Lower leg skin (tissue), 4 donors: ENCODE data around the gene CLEC16A. TPM values are rescaled to one million over a fixed set of nuclear protein-coding genes. Genes with fewer than 3 reads are reported as not detected.

Experiments used
- DNase-seq, 2 donors: peaks; one replicate each; pipeline ENCODE4 v3.0.0-alpha.2; 2019; ENCODE audit warnings: low spot score in 2 of 2
- H3K4me3 ChIP-seq: fragments of 200-600 bp; sonication (generic); 2 replicates; pipeline ENCODE4 v1.5.1; 2017; ENCODE audit warnings: mild to moderate bottlenecking, low read depth; ENCODE audit not compliant: poor library complexity, severe bottlenecking
- CTCF ChIP-seq, 3 donors: fragments of 450-650 bp; IDR thresholded peaks; one replicate each; pipeline ENCODE4 v1.5.1; 2016; ENCODE audit warnings: antibody characterized with exemption in 3 of 3, mild to moderate bottlenecking in 3 of 3, moderate library complexity in 2 of 3
- POLR2A ChIP-seq, 2 donors: fragments of 450-650 bp; IDR thresholded peaks; one replicate each; pipeline ENCODE4 v1.6.1; 2016 to 2017; ENCODE audit warnings: antibody characterized with exemption in 2 of 2, mild to moderate bottlenecking in 1 of 2, moderate library complexity in 1 of 2
- WGBS, 2 donors: methylation state at CpG; one replicate each; pipeline ENCODE4 v1.1.5; 2018; 5-methylcytosine and 5-hydroxymethylcytosine counted together
- intact Hi-C: fragments of 100-400 bp; cut with DNase I; formaldehyde crosslinking; loops from one replicate; pipeline ENCODE4 v1.15.0; 2023; ENCODE audit warnings: low total_unique reads
- total RNA-seq, 4 donors: library from RNA; depleted of rRNA; stranded (reverse); fragments of >200 nt; gene quantifications; one replicate each; pipeline ENCODE4 v1.1.0, GENCODE V29; 2016

CLEC16A gene
- total RNA-seq, 4 donors from 2014 or later = 26.8 to 30.0 (median 29.5) TPM

DNA sequence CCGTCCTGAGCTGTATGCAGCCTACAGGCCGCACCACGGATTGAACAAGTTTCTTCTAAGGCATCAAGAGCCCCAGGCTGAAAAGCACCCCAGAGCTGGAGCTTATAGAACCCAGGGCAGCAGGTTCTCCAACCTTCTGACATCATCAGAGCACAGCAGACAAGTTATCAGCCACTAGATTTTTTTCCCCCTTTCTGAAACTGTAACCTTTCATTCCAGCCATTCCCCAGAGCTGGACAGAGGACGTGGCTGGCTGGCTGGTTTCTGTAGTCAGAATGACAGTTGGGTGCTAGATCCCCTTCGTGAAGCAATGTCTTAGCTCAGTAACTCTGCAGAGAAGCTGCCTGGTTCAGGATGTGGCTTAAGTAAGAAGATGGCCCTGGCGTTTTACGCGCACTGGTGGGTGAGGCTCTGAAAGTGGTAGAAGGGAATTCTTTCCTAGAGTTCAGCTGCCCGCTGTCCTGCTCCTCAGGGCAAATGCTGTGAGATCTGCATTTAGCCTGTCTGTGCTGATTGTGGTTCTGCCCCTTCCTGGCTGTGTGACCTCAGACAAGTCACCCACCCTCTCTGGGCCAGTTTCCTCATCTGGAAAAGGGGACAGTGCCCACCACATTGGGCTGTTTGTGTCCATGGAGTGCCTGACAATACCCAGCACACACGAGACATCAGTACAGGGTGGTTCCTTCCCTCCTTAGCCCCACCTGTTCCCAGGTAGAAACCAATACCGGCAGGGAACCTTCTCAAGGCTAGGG is 11.2 kb upstream of the CLEC16A start:
- WGBS, 2 donors = 87 to 90% methylated on average over 11 of the region's 11 CpGs
- intact Hi-C loops = no loop called here
- TF ChIP-seq POLR2A (IDR thresholded peaks at IDR 0.05) (no peak), CTCF (IDR thresholded peaks at IDR 0.05) (no peak)
- H3K4me3 ChIP-seq = no peak overlapping the region
- no peak for DNase-seq

DNA sequence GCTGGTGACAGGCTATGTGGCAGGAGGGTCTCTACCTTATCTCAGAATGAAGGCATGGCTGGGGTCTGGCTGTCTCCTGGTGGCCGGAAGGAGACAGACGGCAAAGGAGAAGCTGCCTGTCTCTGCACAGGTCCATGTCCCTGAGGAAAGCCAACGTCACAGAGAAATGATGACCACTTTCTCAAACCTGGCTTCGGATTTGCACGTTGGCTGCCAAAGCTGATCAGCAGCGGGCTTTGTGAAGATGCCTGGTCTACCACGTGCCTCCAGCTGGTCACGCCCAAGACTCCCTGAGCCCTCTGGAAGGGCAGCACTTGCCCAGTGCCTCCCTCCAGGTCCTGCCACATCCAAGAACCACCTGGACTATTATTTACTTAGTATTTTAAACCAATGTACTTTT is 10.5 kb upstream of the CLEC16A start:
- 60 to 66% methylated on average over 8 of the region's 8 CpGs for WGBS, 2 donors
- no peak for DNase-seq
- TF ChIP-seq POLR2A (IDR thresholded peaks at IDR 0.05) (no peak), CTCF (IDR thresholded peaks at IDR 0.05) (no peak)
- no peak overlapping the region for H3K4me3 ChIP-seq
- intact Hi-C loops = no loop called here

DNA sequence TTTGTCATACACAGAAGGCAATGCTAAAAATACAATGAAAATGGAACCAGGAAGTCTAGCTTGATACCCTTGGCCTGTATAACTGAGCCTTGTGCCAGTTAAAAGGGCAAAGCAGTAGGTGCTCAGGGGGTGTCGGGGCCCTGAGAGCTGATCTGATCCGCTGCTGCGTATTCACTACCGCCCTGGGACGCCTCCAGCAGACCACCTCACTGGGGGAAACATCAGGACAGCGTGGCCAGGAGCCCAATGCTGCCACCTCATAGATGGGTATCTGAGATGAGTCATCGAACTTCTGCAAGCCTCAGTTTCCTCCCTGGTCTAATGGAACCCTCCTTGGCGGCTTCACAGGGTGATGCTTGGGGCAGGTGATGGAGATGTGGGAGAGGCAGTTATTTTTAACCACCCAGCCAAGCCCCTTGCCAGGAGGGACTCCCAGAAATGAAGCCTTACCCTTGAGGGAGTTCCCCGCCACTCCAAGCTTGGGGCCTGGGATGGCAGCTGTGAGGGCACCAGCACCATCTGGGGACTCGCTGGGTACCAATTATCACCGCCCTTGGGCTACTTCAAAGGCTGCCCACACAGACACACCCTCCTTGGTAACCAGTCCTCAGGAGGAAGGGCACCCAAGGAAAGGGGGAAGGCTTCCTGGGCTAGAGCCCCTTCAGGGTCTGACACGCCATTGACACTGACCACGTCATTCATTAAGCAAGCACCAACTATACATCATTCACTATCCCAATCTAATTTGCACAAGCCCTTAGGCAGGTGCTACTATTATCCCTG is 9.8 kb upstream of the CLEC16A start:
- intact Hi-C loops = no loop called here
- 91 to 94% methylated on average over 11 to 13 of the region's 13 CpGs for whole genome bisulfite sequencing, 2 donors
- no peak for TF ChIP-seq POLR2A (IDR thresholded peaks at IDR 0.05)
- no peak for TF ChIP-seq CTCF (IDR thresholded peaks at IDR 0.05)
- no peak overlapping the region for H3K4me3 ChIP-seq
- DNase-seq = no peak

DNA sequence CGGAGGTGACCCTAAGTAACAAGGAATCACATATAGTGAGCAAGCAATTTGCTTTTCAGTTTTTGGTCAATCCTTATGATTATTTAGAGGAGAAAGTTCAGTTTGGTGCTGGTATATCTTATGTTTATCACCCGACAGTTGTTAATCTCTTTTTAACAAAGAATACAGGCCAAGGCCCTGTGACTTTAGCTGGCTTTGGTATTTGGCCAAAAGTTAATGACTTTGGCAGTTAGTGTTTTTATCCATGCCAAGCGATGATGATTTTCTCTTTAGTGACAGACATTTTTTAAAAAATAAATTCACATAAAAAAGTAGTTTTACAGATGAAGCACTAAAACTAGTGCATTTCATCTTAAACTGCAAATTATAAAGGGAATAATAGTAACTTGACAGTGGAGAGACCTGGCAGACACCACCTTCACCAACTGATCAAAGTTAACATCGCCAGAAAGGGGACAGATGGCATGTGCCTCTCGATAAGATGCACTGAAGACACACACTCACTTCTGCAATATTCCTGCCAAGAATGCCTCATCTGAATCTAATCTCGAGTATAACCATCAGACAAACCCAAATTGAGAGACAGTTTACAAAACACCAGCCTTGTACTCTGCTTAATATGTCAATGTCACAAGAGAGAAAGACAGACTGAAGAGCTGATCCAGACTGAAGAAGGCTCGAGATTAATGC is 9.0 kb upstream of the CLEC16A start:
- DNase-seq = no peak
- intact Hi-C loops = no loop called here
- WGBS, 2 donors = 39 to 40% methylated on average over 7 of the region's 7 CpGs
- TF ChIP-seq CTCF (IDR thresholded peaks at IDR 0.05) = no peak
- TF ChIP-seq POLR2A (IDR thresholded peaks at IDR 0.05) = no peak
- H3K4me3 ChIP-seq = no peak overlapping the region

GRCh38 chr16:10936272-10936984 is 7.9 kb upstream of the CLEC16A start:
- WGBS, 2 donors = 57 to 67% methylated on average over 8 of the region's 8 CpGs
- no peak for TF ChIP-seq CTCF (IDR thresholded peaks at IDR 0.05)
- TF ChIP-seq POLR2A (IDR thresholded peaks at IDR 0.05) = no peak
- no peak overlapping the region for H3K4me3 ChIP-seq
- intact Hi-C loops = no loop called here
- DNase-seq = no peak
